ENCODE measurements around the gene CSF2. TPM values are rescaled to one million over a fixed set of nuclear protein-coding genes. Genes with fewer than 3 reads are reported as not detected.

The CSF2 gene
- total RNA-seq, 1 experiment from 2014 or later: 0.30 TPM

- TF ChIP-seq, protein P1, sequence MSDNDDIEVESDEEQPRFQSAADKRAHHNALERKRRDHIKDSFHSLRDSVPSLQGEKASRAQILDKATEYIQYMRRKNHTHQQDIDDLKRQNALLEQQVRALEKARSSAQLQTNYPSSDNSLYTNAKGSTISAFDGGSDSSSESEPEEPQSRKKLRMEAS (IDR thresholded peaks at IDR 0.05): no peak
- TF ChIP-seq CEBPB (IDR thresholded peaks at IDR 0.05; ENCODE audit: low read depth) (no peak), ELF1 (IDR thresholded peaks at IDR 0.05; ENCODE audit: borderline replicate concordance, low read depth) (no peak)
Measured at GRCh38 chr5:132080595-132080994, 7.0 kb downstream of the CSF2 start (continued).

GRCh38 chr5:132081458-132081857 lies 7.9 kb downstream of the CSF2 start:
- intact Hi-C loops (cut with micrococcal nuclease): no loop called here
- no peaks in the 10 kb centered on the region for H3K9me3 ChIP-seq (ENCODE audit: control insufficient read depth in 1 of 2, insufficient read depth in 1 of 2, low read depth in 1 of 2, low read length in 2 of 2)
- H3K4me3 ChIP-seq (replicated peaks in 1 of 2; ENCODE audit: low read depth in 1 of 2, low read length in 2 of 2): no peak overlapping the region
- no peaks in the 10 kb centered on the region for H3K79me2 ChIP-seq (ENCODE audit: insufficient read depth, low read length)
- H3K27ac ChIP-seq (ENCODE audit: low read depth, low read length): no peak overlapping the region
- TF ChIP-seq POLR2A (IDR thresholded peaks at IDR 0.05; ENCODE audit: borderline replicate concordance, extremely low read depth, insufficient read depth, insufficient read length) (no peak), SP1 (IDR thresholded peaks at IDR 0.05; ENCODE audit: low read depth) (no peak), TCF7L2 (IDR thresholded peaks at IDR 0.05; ENCODE audit: borderline replicate concordance, extremely low read depth, insufficient read depth, insufficient read length) (no peak), EZH2 (IDR thresholded peaks at IDR 0.05) (no peak), ZFX (IDR thresholded peaks at IDR 0.05) (no peak), EZH2phosphoT487 (IDR thresholded peaks at IDR 0.05; ENCODE audit: borderline replicate concordance) (no peak), EGR1 (IDR thresholded peaks at IDR 0.05; ENCODE audit: low read depth) (no peak), REST (IDR thresholded peaks at IDR 0.05; ENCODE audit: low read depth) (no peak), YY1 (IDR thresholded peaks at IDR 0.05; ENCODE audit: extremely low read depth, insufficient replicate concordance, low read depth, low read length) (no peak), FOSL1 (IDR thresholded peaks at IDR 0.05; ENCODE audit: low read depth) (no peak)
- TF ChIP-seq, protein P2, sequence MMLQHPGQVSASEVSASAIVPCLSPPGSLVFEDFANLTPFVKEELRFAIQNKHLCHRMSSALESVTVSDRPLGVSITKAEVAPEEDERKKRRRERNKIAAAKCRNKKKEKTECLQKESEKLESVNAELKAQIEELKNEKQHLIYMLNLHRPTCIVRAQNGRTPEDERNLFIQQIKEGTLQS (IDR thresholded peaks at IDR 0.05): no peak
- no TSS peak for BruUV-seq (replicated peaks)
- H3K36me3 ChIP-seq (ENCODE audit: control insufficient read depth in 1 of 2, insufficient read depth in 2 of 2, low read length in 2 of 2): no peaks in the 10 kb centered on the region
- POLR2A ChIA-PET: no interaction called here
- no peak for DNase-seq (ENCODE audit: low read depth, low spot score)
- no peaks in the 10 kb centered on the region for H4K20me1 ChIP-seq (ENCODE audit: insufficient read depth)
- no peak overlapping the region for H3K9ac ChIP-seq (ENCODE audit: low read length)
- peaks cover 0 to 4% of the 10 kb centered on the region in 2 experiments; a peak in 1 of 4 replicates for H3K4me1 ChIP-seq (ENCODE audit: control insufficient read depth in 1 of 2, insufficient read depth in 2 of 2, low read length in 2 of 2)
- CTCF ChIA-PET: no interaction called here
- H3K4me2 ChIP-seq (ENCODE audit: low read length): no peak overlapping the region
- RAD21 ChIA-PET (ENCODE audit: low non-redundant PET in 1 of 2, low total read pairs in 2 of 2, uncharacterized antibody in 2 of 2, unreplicated experiment in 2 of 2): no interaction called here
- no peaks in the 10 kb centered on the region for H3K27me3 ChIP-seq (ENCODE audit: insufficient read depth, low read length)
- H2AFZ ChIP-seq (ENCODE audit: low read depth, low read length, poor library complexity, severe bottlenecking): no peak overlapping the region
- ATAC-seq: no peak
- H3K9me2 ChIP-seq (ENCODE audit: insufficient read depth): no peaks in the 10 kb centered on the region

Data from HCT116 (cell line).